WTC11 (cell line): ENCODE measurements around the gene SHMT1.

ENCODE experiments used
- CTCF ChIP-seq: fragments of 200-600 bp; IDR thresholded peaks from 2 replicates; pipeline ENCODE4 v1.8.0; 2022; ENCODE audit warnings: antibody characterized with exemption
- ELF4 ChIP-seq: sonication (generic); formaldehyde crosslinking; IDR thresholded peaks from 2 replicates; pipeline ENCODE4 v1.8.1; 2022; ENCODE audit warnings: low read depth, mild to moderate bottlenecking, moderate library complexity, missing genetic modification reagents
- JUN ChIP-seq: sonication (generic); formaldehyde crosslinking; IDR thresholded peaks from 2 replicates; pipeline ENCODE4 v1.8.0; 2023; ENCODE audit warnings: mild to moderate bottlenecking, missing genetic modification reagents
- SMAD3 ChIP-seq: sonication (generic); formaldehyde crosslinking; IDR thresholded peaks from 2 replicates; pipeline ENCODE4 v1.8.0; 2022; ENCODE audit warnings: missing genetic modification reagents, mild to moderate bottlenecking, borderline replicate concordance
- TCF7 ChIP-seq: sonication (generic); formaldehyde crosslinking; IDR thresholded peaks from 2 replicates; pipeline ENCODE4 v1.8.0; 2022; ENCODE audit warnings: mild to moderate bottlenecking, low read depth, missing genetic modification reagents, moderate library complexity
- USF2 ChIP-seq: sonication (generic); formaldehyde crosslinking; IDR thresholded peaks from 2 replicates; pipeline ENCODE4 v1.8.1; 2023; ENCODE audit warnings: mild to moderate bottlenecking, missing genetic modification reagents, moderate library complexity
- ZBTB21 ChIP-seq: sonication (generic); formaldehyde crosslinking; IDR thresholded peaks from 2 replicates; pipeline ENCODE4 v1.8.1; 2023; ENCODE audit warnings: mild to moderate bottlenecking, missing genetic modification reagents, borderline replicate concordance
- ZNF121 ChIP-seq: sonication (generic); formaldehyde crosslinking; IDR thresholded peaks from 2 replicates; pipeline ENCODE4 v1.8.0; 2023; ENCODE audit warnings: missing genetic modification reagents
- TF ChIP-seq, protein P1 (sequence below): sonication (generic); formaldehyde crosslinking; IDR thresholded peaks from 2 replicates; pipeline ENCODE4 v1.8.1; 2022; ENCODE audit warnings: mild to moderate bottlenecking, moderate library complexity, missing genetic modification reagents
- TF ChIP-seq, protein P2 (sequence below): sonication (generic); formaldehyde crosslinking; IDR thresholded peaks from 2 replicates; pipeline ENCODE4 v1.8.1; 2023; ENCODE audit warnings: mild to moderate bottlenecking, missing genetic modification reagents, borderline replicate concordance

DNA sequence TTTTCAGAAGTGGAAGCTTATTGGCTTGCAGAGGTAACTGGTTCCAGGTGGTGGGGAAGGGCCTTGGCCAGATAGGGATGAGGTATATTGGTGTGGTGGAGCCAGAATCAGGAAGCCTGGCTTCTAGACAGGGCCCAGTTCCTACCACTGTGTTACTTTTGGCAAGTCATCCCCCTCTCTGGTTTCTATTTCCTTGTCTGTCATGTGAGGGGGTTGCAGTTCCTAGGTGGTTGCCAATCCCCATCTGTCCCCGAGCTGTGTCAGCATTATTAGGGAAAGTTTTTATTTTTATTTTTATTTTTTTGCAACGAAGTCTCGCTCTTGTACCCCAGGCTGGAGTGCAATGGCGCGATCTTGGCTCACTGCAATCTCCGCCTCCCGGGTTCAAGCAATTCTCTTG lies 45.2 kb downstream of the SHMT1 start:
- TF ChIP-seq CTCF (no peak), ELF4 (no peak), SMAD3 (CRISPR knock-in tag) (no peak), ZBTB21 (no peak), ZNF121 (no peak), TCF7 (no peak), JUN (no peak), USF2 (CRISPR knock-in tag) (no peak)
- TF ChIP-seq, protein P1, sequence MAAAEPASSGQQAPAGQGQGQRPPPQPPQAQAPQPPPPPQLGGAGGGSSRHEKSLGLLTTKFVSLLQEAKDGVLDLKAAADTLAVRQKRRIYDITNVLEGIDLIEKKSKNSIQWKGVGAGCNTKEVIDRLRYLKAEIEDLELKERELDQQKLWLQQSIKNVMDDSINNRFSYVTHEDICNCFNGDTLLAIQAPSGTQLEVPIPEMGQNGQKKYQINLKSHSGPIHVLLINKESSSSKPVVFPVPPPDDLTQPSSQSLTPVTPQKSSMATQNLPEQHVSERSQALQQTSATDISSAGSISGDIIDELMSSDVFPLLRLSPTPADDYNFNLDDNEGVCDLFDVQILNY (CRISPR knock-in tag) = no peak
- TF ChIP-seq, protein P2, sequence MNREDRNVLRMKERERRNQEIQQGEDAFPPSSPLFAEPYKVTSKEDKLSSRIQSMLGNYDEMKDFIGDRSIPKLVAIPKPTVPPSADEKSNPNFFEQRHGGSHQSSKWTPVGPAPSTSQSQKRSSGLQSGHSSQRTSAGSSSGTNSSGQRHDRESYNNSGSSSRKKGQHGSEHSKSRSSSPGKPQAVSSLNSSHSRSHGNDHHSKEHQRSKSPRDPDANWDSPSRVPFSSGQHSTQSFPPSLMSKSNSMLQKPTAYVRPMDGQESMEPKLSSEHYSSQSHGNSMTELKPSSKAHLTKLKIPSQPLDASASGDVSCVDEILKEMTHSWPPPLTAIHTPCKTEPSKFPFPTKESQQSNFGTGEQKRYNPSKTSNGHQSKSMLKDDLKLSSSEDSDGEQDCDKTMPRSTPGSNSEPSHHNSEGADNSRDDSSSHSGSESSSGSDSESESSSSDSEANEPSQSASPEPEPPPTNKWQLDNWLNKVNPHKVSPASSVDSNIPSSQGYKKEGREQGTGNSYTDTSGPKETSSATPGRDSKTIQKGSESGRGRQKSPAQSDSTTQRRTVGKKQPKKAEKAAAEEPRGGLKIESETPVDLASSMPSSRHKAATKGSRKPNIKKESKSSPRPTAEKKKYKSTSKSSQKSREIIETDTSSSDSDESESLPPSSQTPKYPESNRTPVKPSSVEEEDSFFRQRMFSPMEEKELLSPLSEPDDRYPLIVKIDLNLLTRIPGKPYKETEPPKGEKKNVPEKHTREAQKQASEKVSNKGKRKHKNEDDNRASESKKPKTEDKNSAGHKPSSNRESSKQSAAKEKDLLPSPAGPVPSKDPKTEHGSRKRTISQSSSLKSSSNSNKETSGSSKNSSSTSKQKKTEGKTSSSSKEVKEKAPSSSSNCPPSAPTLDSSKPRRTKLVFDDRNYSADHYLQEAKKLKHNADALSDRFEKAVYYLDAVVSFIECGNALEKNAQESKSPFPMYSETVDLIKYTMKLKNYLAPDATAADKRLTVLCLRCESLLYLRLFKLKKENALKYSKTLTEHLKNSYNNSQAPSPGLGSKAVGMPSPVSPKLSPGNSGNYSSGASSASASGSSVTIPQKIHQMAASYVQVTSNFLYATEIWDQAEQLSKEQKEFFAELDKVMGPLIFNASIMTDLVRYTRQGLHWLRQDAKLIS (CRISPR knock-in tag) = no peak
